Sigmoid colon (tissue), 7 donors: ENCODE measurements around the gene CACNB1. TPM values are rescaled to one million over a fixed set of nuclear protein-coding genes. Genes with fewer than 3 reads are reported as not detected.

Source experiments
- DNase-seq: peaks from one replicate; pipeline ENCODE4 v3.0.0-alpha.2; 2019
- H3K27ac ChIP-seq, 4 donors: fragments of 200-600 bp; sonication (generic); one replicate each; pipeline ENCODE4 v1.5.1; 2016 to 2019; ENCODE audit warnings: mild to moderate bottlenecking in 1 of 4
- H3K27me3 ChIP-seq, 3 donors: fragments of 200-600 bp; sonication (generic); one replicate each; pipeline ENCODE4 v1.5.1; 2019; ENCODE audit warnings: mild to moderate bottlenecking in 1 of 3
- H3K36me3 ChIP-seq, 4 donors: fragments of 200-600 bp; sonication (generic); one replicate each; pipeline ENCODE4 v1.5.1; 2016 to 2019
- H3K4me1 ChIP-seq, 4 donors: fragments of 200-600 bp; sonication (generic); one replicate each; pipeline ENCODE4 v1.5.1; 2017 to 2019
- H3K4me3 ChIP-seq, 4 donors: fragments of 200-600 bp; sonication (generic); one replicate each; pipeline ENCODE4 v1.5.1; 2017 to 2019; ENCODE audit warnings: mild to moderate bottlenecking in 2 of 4, moderate library complexity in 1 of 4
- H3K9me3 ChIP-seq, 4 donors: fragments of 200-600 bp in 3 of 4; sonication (generic) in 3 of 4; one replicate each; pipeline versions ENCODE4 v1.5.1 to v1.6.1; 2013 to 2019
- CTCF ChIP-seq, 4 experiments: fragments of 450-650 bp in 3 of 4; fragments of 200-600 bp in 1 of 4; IDR thresholded peaks; one replicate each; pipeline ENCODE4 v1.5.1; 2016 to 2019; ENCODE audit warnings: antibody characterized with exemption in 4 of 4, mild to moderate bottlenecking in 3 of 4, moderate library complexity in 2 of 4
- EP300 ChIP-seq, 4 donors: sonication (generic); formaldehyde crosslinking; IDR thresholded peaks; one replicate each; pipeline ENCODE4 v1.6.1; 2017; ENCODE audit warnings: antibody characterized with exemption in 4 of 4
- POLR2A ChIP-seq, 2 donors: fragments of 450-650 bp; IDR thresholded peaks; one replicate each; pipeline ENCODE4 v1.6.1; 2016; ENCODE audit warnings: antibody characterized with exemption in 2 of 2, mild to moderate bottlenecking in 2 of 2, moderate library complexity in 2 of 2
- POLR2AphosphoS5 ChIP-seq, 4 donors: sonication (generic); formaldehyde crosslinking; IDR thresholded peaks; one replicate each; pipeline ENCODE4 v1.6.1; 2017; ENCODE audit warnings: antibody characterized with exemption in 4 of 4
- WGBS, 2 donors: extraction: QIAGEN DNeasy Blood & Tissue Kit; methylation state at CpG; one replicate each; pipeline ENCODE4 v1.1.7; 2013; 5-methylcytosine and 5-hydroxymethylcytosine counted together
- intact Hi-C: fragments of 100-400 bp; cut with DNase I; formaldehyde crosslinking; loops from one replicate; pipeline ENCODE4 v1.15.1; 2023
- polyA plus RNA-seq, 3 donors: library from polyadenylated mRNA; stranded (reverse); fragments of 200-250 nt; gene quantifications; one replicate each; pipeline ENCODE4 v1.2.3, GENCODE V29; 2013
- total RNA-seq, 4 donors: library from RNA; depleted of rRNA; stranded (reverse); fragments of >200 nt; gene quantifications; one replicate each; pipeline ENCODE4 v1.1.0, GENCODE V29; 2016
- donor health status: healthy with polysubstance abuse.
- donor health status: Bipolar disorder and iron deficiency.
- donor health status: healthy.

The CACNB1 gene
- total and polyA plus RNA-seq, 7 donors = 3.0 to 11.6 (median 7.6) TPM

- Histone ChIP-seq H3K4me1 (peaks cover 0 to 25% (median 16%) of the 10 kb centered on the region in 4 donors), H3K27ac (peak overlapping the region; percentile 35 to 64 (median 55)), H3K4me3 (peak overlapping the region; percentile 35 to 62 (median 50)), H3K27me3 (no peaks in the 10 kb centered on the region), H3K36me3 (no peaks in the 10 kb centered on the region), H3K9me3 (no peaks in the 10 kb centered on the region)
- WGBS, 2 donors = 0% methylated on average over 15 of the region's 15 CpGs
- peak in 3 of 4 donors; percentile 51 to 59 (median 59) for TF ChIP-seq POLR2AphosphoS5 (IDR thresholded peaks at IDR 0.05)
- no peak for TF ChIP-seq EP300 (IDR thresholded peaks at IDR 0.05)
- TF ChIP-seq POLR2A (IDR thresholded peaks at IDR 0.05) = no peak
- TF ChIP-seq CTCF (IDR thresholded peaks at IDR 0.05) = peak; percentile 79 to 91 (median 83)
- intact Hi-C loops = loop anchor here (1.0 to 5.0 kb wide), 2 partner anchors 34 to 68 kb away; no protein-coding TSS in a partner anchor
- DNase-seq = peak; percentile 98
Measured at GRCh38 chr17:39164675-39165143, 32.8 kb downstream of the CACNB1 start.

- no peaks in the 10 kb centered on the region for H3K9me3 ChIP-seq
- intact Hi-C loops = no loop called here
- H3K27ac ChIP-seq = no peak overlapping the region
- TF ChIP-seq EP300 (IDR thresholded peaks at IDR 0.05) (no peak), POLR2AphosphoS5 (IDR thresholded peaks at IDR 0.05) (no peak), POLR2A (IDR thresholded peaks at IDR 0.05) (no peak), CTCF (IDR thresholded peaks at IDR 0.05) (no peak)
- H3K4me3 ChIP-seq = no peak overlapping the region
- WGBS, 2 donors = 62 to 74% methylated on average over 2 of the region's 2 CpGs
- H3K27me3 ChIP-seq = peaks cover 0 to 3% (median 0%) of the 10 kb centered on the region in 3 donors
- no peaks in the 10 kb centered on the region for H3K36me3 ChIP-seq
- peaks cover 0 to 22% (median 14%) of the 10 kb centered on the region in 4 donors for H3K4me1 ChIP-seq
- no peak for DNase-seq
Measured at GRCh38 chr17:39161962-39162361, 35.5 kb downstream of the CACNB1 start.

GRCh38 chr17:39158623-39159022, 38.8 kb downstream of the CACNB1 start:
- Histone ChIP-seq H3K4me3 (no peak overlapping the region), H3K27ac (no peak overlapping the region), H3K36me3 (no peaks in the 10 kb centered on the region), H3K27me3 (peaks cover 0 to 5% (median 0%) of the 10 kb centered on the region in 3 donors), H3K9me3 (no peaks in the 10 kb centered on the region), H3K4me1 (peaks cover 0 to 3% (median under 1%) of the 10 kb centered on the region in 4 donors)
- DNase-seq = no peak
- TF ChIP-seq POLR2A (IDR thresholded peaks at IDR 0.05) (no peak), CTCF (IDR thresholded peaks at IDR 0.05) (no peak), POLR2AphosphoS5 (IDR thresholded peaks at IDR 0.05) (no peak), EP300 (IDR thresholded peaks at IDR 0.05) (no peak)
- 88 to 93% methylated on average over 2 of the region's 2 CpGs for WGBS, 2 donors
- intact Hi-C loops = no loop called here

- H3K27me3 ChIP-seq = peaks cover 5 to 8% (median 7%) of the 10 kb centered on the region in 3 donors
- no peaks in the 10 kb centered on the region for H3K9me3 ChIP-seq
- WGBS, 2 donors = 74 to 81% methylated on average over 7 of the region's 7 CpGs
- H3K4me3 ChIP-seq = no peak overlapping the region
- peaks cover 0 to 18% (median 15%) of the 10 kb centered on the region in 4 donors for H3K4me1 ChIP-seq
- no peak for TF ChIP-seq POLR2AphosphoS5 (IDR thresholded peaks at IDR 0.05)
- H3K27ac ChIP-seq = no peak overlapping the region
- no peaks in the 10 kb centered on the region for H3K36me3 ChIP-seq
- intact Hi-C loops = no loop called here
- DNase-seq = no peak
Measured at GRCh38 chr17:39156491-39156890, 41.0 kb downstream of the CACNB1 start.

- no peak overlapping the region for H3K27ac ChIP-seq
- 27 to 58% methylated on average over 2 of the region's 2 CpGs for WGBS, 2 donors
- no peak for DNase-seq
- intact Hi-C loops = no loop called here
- H3K9me3 ChIP-seq = no peaks in the 10 kb centered on the region
- peaks cover 0 to 27% (median 21%) of the 10 kb centered on the region in 4 donors for H3K4me1 ChIP-seq
- H3K27me3 ChIP-seq = peaks cover 12 to 16% (median 15%) of the 10 kb centered on the region in 3 donors
- no peaks in the 10 kb centered on the region for H3K36me3 ChIP-seq
- H3K4me3 ChIP-seq = no peak overlapping the region
- TF ChIP-seq EP300 (IDR thresholded peaks at IDR 0.05) (no peak), CTCF (IDR thresholded peaks at IDR 0.05) (no peak)
Measured at GRCh38 chr17:39155654-39156053, 41.8 kb downstream of the CACNB1 start.
